Measurements from ENCODE around the gene ESYT3. TPM values are rescaled to one million over a fixed set of nuclear protein-coding genes. Genes with fewer than 3 reads are reported as not detected.

Gene ESYT3
- total RNA-seq, 1 experiment from 2014 or later, result 0.44 TPM

Other genes with a start within 250 kb of the ESYT3 start
- 29.8 and 35.3 TPM in 2 replicates for gene ARMC8, start 247.3 kb upstream of the ESYT3 start, total RNA-seq (2022)
- not detected in 2 replicates for gene NME9, start 104.8 kb upstream of the ESYT3 start, total RNA-seq (2022)
- 5.2 and 7.0 TPM in 2 replicates for gene MRAS, start 86.0 kb upstream of the ESYT3 start, total RNA-seq (2022)
- 21.3 and 25.9 TPM in 2 replicates for gene CEP70, start 159.6 kb downstream of the ESYT3 start, total RNA-seq (2022)
- gene FAIM, start 174.2 kb downstream of the ESYT3 start, total RNA-seq (2022), result 14.1 and 15.0 TPM in 2 replicates